T-cell (primary cell): Measurements from ENCODE around the gene RABGGTB. TPM values are rescaled to one million over a fixed set of nuclear protein-coding genes. Genes with fewer than 3 reads are reported as not detected.

ENCODE experiments used
- ATAC-seq, 4 experiments: fragments of 200-7000 bp in 3 of 4; fragments of 150-1000 bp in 1 of 4; cut with Tn5 transposase; replicated peaks in 1 of 4; 1 replicate in 3 of 4; 2 replicates in 1 of 4; pipeline ENCODE4 v1.10.0; 2021; ENCODE audit warnings: moderate library complexity in 3 of 4, mild to moderate bottlenecking in 2 of 4, moderate number of reproducible peaks in 1 of 4
- CTCF ChIA-PET, 2 donors: fragments of 300-600 bp; sonication (Branson Sonifier 250); formaldehyde crosslinking; loops; one replicate each; lab custom pipeline; 2022; ENCODE audit warnings: antibody characterized with exemption in 2 of 2; lab: Charles Lee
- POLR2A ChIA-PET, 2 donors: fragments of 300-600 bp; sonication (Branson Sonifier 250); formaldehyde crosslinking; loops; one replicate each; lab custom pipeline; 2022; ENCODE audit warnings: antibody characterized with exemption in 2 of 2; lab: Charles Lee
- DNase-seq, 35 experiments: peaks; one replicate each; pipeline versions ENCODE4 v3.0.0 to v3.0.0-alpha.2; 2013 to 2023
- H3K27ac ChIP-seq: one replicate; pipeline ENCODE4 v1.5.1; 2013; ENCODE audit warnings: low read length
- H3K27me3 ChIP-seq, 2 experiments: replicated peaks in 1 of 2; 1 replicate in 1 of 2; 2 replicates in 1 of 2; pipeline versions ENCODE4 v1.6.1 to v1.7.0; 2013; ENCODE audit warnings: low read length in 1 of 2, mixed read lengths in 1 of 2; ENCODE audit not compliant: control insufficient read depth in 2 of 2, insufficient read depth in 2 of 2; ENCODE audit errors: extremely low read depth in 1 of 2
- H3K36me3 ChIP-seq, 2 donors: 1 replicate in 1 of 2; 2 replicates in 1 of 2; pipeline versions ENCODE4 v1.6.1 to v1.7.0; 2013; ENCODE audit warnings: low read length in 1 of 2; ENCODE audit not compliant: control insufficient read depth in 2 of 2, insufficient read depth in 1 of 2; ENCODE audit errors: extremely low read depth in 1 of 2
- H3K4me1 ChIP-seq, 2 experiments: 1 replicate in 1 of 2; 2 replicates in 1 of 2; pipeline versions ENCODE4 v1.6.1 to v1.7.0; 2013; ENCODE audit warnings: low read length in 2 of 2, mixed read lengths in 1 of 2; ENCODE audit not compliant: insufficient read depth in 2 of 2, control insufficient read depth in 1 of 2; ENCODE audit errors: extremely low read depth in 1 of 2
- H3K4me3 ChIP-seq, 2 donors: 1 replicate in 1 of 2; 2 replicates in 1 of 2; pipeline versions ENCODE4 v1.5.1 to v1.7.0; 2013; ENCODE audit warnings: mild to moderate bottlenecking in 2 of 2, low read length in 1 of 2, moderate library complexity in 1 of 2; ENCODE audit not compliant: control insufficient read depth in 1 of 2; ENCODE audit errors: extremely low read depth in 1 of 2
- H3K9me3 ChIP-seq: 2 replicates; pipeline ENCODE4 v1.7.0; 2013
- H3K27ac Mint-ChIP-seq, 2 donors: one replicate each; pipeline ENCODE4 v1.8.0; 2020 to 2021; ENCODE audit warnings: mild to moderate bottlenecking in 2 of 2, mixed read lengths in 2 of 2
- H3K27me3 Mint-ChIP-seq, 2 donors: one replicate each; pipeline ENCODE4 v1.8.0; 2021 to 2022; ENCODE audit warnings: mixed read lengths in 2 of 2
- H3K36me3 Mint-ChIP-seq: one replicate; pipeline ENCODE4 v1.8.0; 2021; ENCODE audit warnings: mixed read lengths
- H3K4me1 Mint-ChIP-seq, 3 donors: one replicate each; pipeline ENCODE4 v1.8.0; 2020 to 2022; ENCODE audit warnings: mixed read lengths in 3 of 3, mild to moderate bottlenecking in 1 of 3
- H3K4me3 Mint-ChIP-seq, 3 donors: one replicate each; pipeline ENCODE4 v1.8.0; 2020 to 2022; ENCODE audit warnings: mild to moderate bottlenecking in 3 of 3, mixed read lengths in 3 of 3, moderate library complexity in 3 of 3
- H3K9me3 Mint-ChIP-seq, 3 donors: one replicate each; pipeline ENCODE4 v1.8.0; 2020 to 2022; ENCODE audit warnings: mixed read lengths in 3 of 3
- WGBS: methylation state at CpG from one replicate; pipeline ENCODE4 v1.1.5; 2013; ENCODE audit warnings: missing lambda C conversion rate; ENCODE audit not compliant: insufficient coverage; 5-methylcytosine and 5-hydroxymethylcytosine counted together
- total RNA-seq, 35 experiments: library from RNA in 6 of 35; stranded (reverse) in 6 of 35; fragments of 120-200 nt in 1 of 35; gene quantifications; one replicate each; pipeline versions ENCODE4 v1.2.1 to v1.2.4 and lab custom pipeline; 2013 to 2026

The RABGGTB gene
- total RNA-seq, 5 donors from 2014 or later (not counting 1 experiment from before 2014, with no cell fraction given): 75.8 to 153 (median 83.6) TPM

DNA sequence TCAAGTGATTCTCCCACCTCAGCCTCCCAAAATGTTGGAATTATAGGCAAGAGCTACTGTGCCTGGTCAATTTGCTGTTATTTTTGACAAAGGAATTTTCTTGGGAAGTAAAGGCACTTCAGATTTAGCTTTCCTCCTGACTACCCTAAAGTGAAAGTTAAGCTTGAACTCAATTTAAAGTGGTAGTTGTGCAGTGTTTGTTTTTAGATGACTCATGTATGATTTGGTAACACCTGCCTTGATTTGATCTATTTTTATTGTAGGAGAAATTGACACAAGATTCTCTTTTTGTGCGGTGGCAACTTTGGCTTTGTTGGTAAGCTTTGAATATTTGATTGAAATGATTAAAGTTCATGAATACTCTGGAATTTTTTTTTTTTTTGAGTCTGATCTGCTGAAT is 5.0 kb downstream of the RABGGTB start:
- Mint-ChIP-seq H3K36me3 (peaks cover 66% of the 10 kb centered on the region), H3K27ac (peak overlapping the region; percentile 85 to 89), H3K4me1 (peaks cover 63 to 71% (median 64%) of the 10 kb centered on the region in 3 donors), H3K9me3 (no peaks in the 10 kb centered on the region), H3K27me3 (no peaks in the 10 kb centered on the region), H3K4me3 (peak overlapping the region; percentile 51 to 99 (median 99))
- ATAC-seq: no peak
- Histone ChIP-seq H3K27ac (peak overlapping the region; percentile 59), H3K4me3 (no peak overlapping the region), H3K9me3 (no peaks in the 10 kb centered on the region), H3K27me3 (no peaks in the 10 kb centered on the region), H3K4me1 (peaks cover 14 to 23% of the 10 kb centered on the region in 2 experiments), H3K36me3 (peaks cover 2 to 61% of the 10 kb centered on the region in 2 donors)
- no peak for DNase-seq
- WGBS: 0% methylated on average over 1 of the region's 1 CpG
- CTCF ChIA-PET: interaction anchor here (0.6 to 0.7 kb wide), 4 partner anchors 9 to 1010 kb away, joined by 3 to 7 read pairs (median 6); no protein-coding TSS in a partner anchor
- POLR2A ChIA-PET: no interaction called here

DNA sequence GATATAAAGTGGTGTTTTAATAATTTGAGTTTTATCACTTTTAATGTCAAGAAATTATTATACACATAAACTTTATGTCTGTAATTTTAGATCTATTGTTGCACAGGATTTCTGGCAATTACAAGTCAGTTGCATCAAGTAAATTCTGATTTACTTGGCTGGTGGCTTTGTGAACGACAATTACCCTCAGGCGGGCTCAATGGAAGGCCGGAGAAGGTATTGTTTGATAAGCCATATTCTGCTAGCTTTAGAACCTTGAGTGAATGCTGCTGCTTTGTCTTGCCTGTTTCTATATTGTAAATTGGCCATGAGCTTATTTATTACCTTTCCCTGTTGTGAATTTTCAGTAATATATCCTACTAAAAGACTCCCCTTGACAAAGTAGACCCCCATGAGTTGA is 6.0 kb downstream of the RABGGTB start:
- H3K27ac ChIP-seq: no peak overlapping the region
- peaks cover 2 to 67% of the 10 kb centered on the region in 2 donors for H3K36me3 ChIP-seq
- 94% methylated on average over 3 of the region's 3 CpGs for WGBS
- H3K4me3 ChIP-seq: no peak overlapping the region
- ChIA-PET POLR2A (no interaction called here), CTCF (no interaction called here)
- Mint-ChIP-seq H3K4me3 (no peak overlapping the region), H3K36me3 (peaks cover 73% of the 10 kb centered on the region), H3K27me3 (no peaks in the 10 kb centered on the region), H3K27ac (no peak overlapping the region), H3K9me3 (no peaks in the 10 kb centered on the region), H3K4me1 (peaks cover 58 to 60% (median 60%) of the 10 kb centered on the region in 3 donors)
- no peak for DNase-seq
- no peaks in the 10 kb centered on the region for H3K9me3 ChIP-seq
- peaks cover 14 to 23% of the 10 kb centered on the region in 2 experiments for H3K4me1 ChIP-seq
- no peaks in the 10 kb centered on the region for H3K27me3 ChIP-seq
- ATAC-seq: no peak

DNA sequence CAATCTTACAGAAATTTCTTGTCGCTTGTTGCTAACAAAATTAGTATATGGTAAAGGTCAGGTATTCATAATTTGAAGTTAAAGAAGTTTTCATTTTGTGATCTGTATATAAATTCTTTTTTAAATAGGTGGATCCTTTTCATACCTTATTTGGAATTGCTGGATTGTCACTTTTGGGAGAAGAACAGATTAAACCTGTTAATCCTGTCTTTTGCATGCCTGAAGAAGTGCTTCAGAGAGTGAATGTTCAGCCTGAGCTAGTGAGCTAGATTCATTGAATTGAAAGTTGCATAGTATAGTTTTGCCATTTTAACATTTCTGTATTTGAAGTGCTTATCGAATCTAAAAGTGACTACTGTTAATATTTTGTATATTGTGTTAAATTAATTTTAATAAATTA is 8.3 kb downstream of the RABGGTB start:
- peaks cover 37 to 44% (median 38%) of the 10 kb centered on the region in 3 donors for H3K4me1 Mint-ChIP-seq
- CTCF ChIA-PET: no interaction called here

DNA sequence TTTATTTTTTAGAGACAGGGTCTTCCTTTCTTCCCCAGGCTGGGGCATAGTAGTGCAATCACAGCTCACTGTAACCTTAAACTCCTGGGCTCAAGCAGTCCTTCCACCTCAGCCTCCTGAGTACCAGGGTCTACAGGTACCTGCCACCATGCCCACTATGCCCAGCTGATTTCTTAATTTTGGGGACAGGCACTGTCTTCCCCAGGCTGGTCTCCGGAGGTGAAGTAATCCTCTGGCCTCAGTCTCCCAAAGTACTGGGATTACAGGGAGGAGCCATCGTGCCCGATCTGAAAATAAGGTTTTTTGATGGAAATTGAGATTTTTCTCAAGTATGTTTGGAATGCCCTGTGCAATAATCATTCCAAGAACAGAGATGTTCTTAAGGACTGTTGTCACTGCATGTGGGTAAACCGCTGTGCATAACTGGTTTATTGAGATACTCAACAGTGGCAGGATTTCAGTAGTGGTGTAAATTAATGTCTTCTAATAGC is 9.7 kb downstream of the RABGGTB start:
- ChIA-PET POLR2A (interaction anchor here in 1 of 2 donors (0.5 to 0.7 kb wide), 2 partner anchors 29 to 1584 kb away, joined by 7 to 12 read pairs; no protein-coding TSS in a partner anchor), CTCF (interaction anchor here in 1 of 2 donors (0.6 kb wide), 1 partner anchor 1995 kb away, joined by 3 read pairs; no protein-coding TSS in a partner anchor)
- no peaks in the 10 kb centered on the region for H3K27me3 ChIP-seq
- peaks cover 23 to 30% (median 25%) of the 10 kb centered on the region in 3 donors for H3K4me1 Mint-ChIP-seq
- H3K4me3 ChIP-seq: no peak overlapping the region
- peaks cover 50% of the 10 kb centered on the region for H3K36me3 Mint-ChIP-seq
- DNase-seq: no peak
- no peaks in the 10 kb centered on the region for H3K9me3 Mint-ChIP-seq
- ATAC-seq: peak in 2 of 4 experiments; percentile 12 to 38
- peaks cover 0 to 3% of the 10 kb centered on the region in 2 experiments for H3K4me1 ChIP-seq
- no peak overlapping the region for H3K4me3 Mint-ChIP-seq
- peaks cover 7 to 55% of the 10 kb centered on the region in 2 donors for H3K36me3 ChIP-seq
- no peak overlapping the region for H3K27ac ChIP-seq
- 79% methylated on average over 4 of the region's 4 CpGs for WGBS
- no peaks in the 10 kb centered on the region for H3K27me3 Mint-ChIP-seq
- no peaks in the 10 kb centered on the region for H3K9me3 ChIP-seq
- no peak overlapping the region for H3K27ac Mint-ChIP-seq

More for the DNA sequence above, 8.3 kb downstream of the RABGGTB start:
- no peaks in the 10 kb centered on the region for H3K27me3 ChIP-seq
- no CpG with 5 or more reads among the region's 2 CpGs for WGBS
- H3K4me3 ChIP-seq: no peak overlapping the region
- peaks cover 5 to 8% of the 10 kb centered on the region in 2 experiments for H3K4me1 ChIP-seq
- POLR2A ChIA-PET: no interaction called here
- Mint-ChIP-seq H3K4me3 (no peak overlapping the region), H3K9me3 (no peaks in the 10 kb centered on the region), H3K36me3 (peaks cover 64% of the 10 kb centered on the region), H3K27me3 (no peaks in the 10 kb centered on the region), H3K27ac (no peak overlapping the region)
- no peak overlapping the region for H3K27ac ChIP-seq
- H3K9me3 ChIP-seq: no peaks in the 10 kb centered on the region
- peaks cover 7 to 65% of the 10 kb centered on the region in 2 donors for H3K36me3 ChIP-seq
- ATAC-seq (no peak), DNase-seq (no peak)

DNA sequence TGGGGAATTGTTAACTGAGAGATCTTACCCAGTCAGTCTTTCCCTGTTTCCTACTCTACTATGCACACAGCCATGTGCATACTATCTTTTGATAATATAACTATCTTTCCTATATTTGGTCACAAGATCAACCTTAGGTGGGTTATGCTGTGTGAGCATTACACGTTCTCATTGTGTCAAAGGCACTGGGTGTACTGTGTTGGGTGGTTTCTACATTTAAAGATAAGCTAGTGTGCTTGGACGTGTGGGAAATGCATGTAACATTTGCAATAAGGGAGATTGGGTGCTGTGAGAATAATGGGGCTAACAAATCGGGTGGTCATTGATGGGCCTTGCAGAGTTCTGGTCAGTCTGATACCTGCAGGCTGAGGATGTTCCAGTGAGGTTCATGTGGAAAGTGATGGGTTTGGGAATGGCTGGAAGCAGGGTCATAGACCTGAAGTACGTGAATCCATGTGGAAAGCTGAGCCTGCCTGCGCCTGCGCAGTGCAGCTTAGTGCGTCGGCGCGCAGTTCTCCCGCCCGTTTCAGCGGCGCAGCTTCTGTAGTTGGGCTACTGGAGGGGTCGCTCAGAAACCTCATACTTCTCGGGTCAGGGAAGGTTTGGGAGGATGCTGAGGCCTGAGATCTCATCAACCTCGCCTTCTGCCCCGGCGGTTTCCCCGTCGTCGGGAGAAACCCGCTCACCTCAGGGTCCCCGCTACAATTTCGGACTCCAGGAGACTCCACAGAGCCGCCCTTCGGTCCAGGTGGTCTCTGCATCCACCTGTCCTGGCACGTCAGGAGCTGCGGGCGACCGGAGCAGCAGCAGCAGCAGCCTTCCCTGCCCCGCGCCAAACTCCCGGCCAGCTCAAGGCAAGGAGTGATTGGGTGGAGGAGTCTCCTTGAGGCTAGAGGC is 10.6 kb downstream of the RABGGTB start, which contains the start of gene MSH4:
Gene MSH4 (plus strand): TSS at position 507 of the 897 bp plus-strand sequence. CDS start 104 bp downstream, at position 611.
- POLR2A ChIA-PET: no interaction called here
- H3K36me3 Mint-ChIP-seq: peaks cover 43% of the 10 kb centered on the region
- 87% methylated on average over 27 of the region's 34 CpGs for WGBS
- ATAC-seq (peak in 1 of 4 experiments; percentile 29), DNase-seq (no peak)
- no peaks in the 10 kb centered on the region for H3K9me3 Mint-ChIP-seq
- no peak within 1 kb of the TSS for H3K27ac Mint-ChIP-seq
- H3K4me3 Mint-ChIP-seq: no peak within 1 kb of the TSS
- H3K27me3 ChIP-seq: no peaks in the 10 kb centered on the region
- no peaks in the 10 kb centered on the region for H3K27me3 Mint-ChIP-seq
- H3K27ac ChIP-seq: no peak within 1 kb of the TSS
- peaks cover 7 to 48% of the 10 kb centered on the region in 2 donors for H3K36me3 ChIP-seq
- CTCF ChIA-PET: interaction anchor here in 1 of 2 donors (0.6 kb wide), 1 partner anchor 1995 kb away, joined by 3 read pairs; no protein-coding TSS in a partner anchor
- H3K9me3 ChIP-seq: no peaks in the 10 kb centered on the region
- peaks cover 14 to 21% (median 16%) of the 10 kb centered on the region in 3 donors for H3K4me1 Mint-ChIP-seq
- no peaks in the 10 kb centered on the region for H3K4me1 ChIP-seq
- H3K4me3 ChIP-seq: no peak within 1 kb of the TSS

DNA sequence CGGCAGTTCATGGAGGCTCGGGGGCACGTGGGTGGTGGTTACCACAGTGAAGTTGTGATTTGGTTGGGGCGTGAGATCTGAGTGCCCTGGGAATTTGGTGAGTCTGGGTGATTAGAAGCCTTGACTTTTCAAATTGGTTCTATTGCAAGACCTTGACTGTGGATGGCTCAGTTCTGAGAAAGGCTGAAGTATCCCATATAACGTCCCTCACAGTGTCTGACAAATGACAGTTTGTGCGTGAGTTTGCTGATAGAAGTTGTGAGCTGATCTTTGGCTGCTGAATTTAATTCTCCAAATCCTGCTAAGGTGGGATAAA is 11.2 kb downstream of the RABGGTB start:
- CTCF ChIA-PET: no interaction called here

More for the DNA sequence above, 11.2 kb downstream of the RABGGTB start:
- Histone ChIP-seq H3K4me3 (no peak overlapping the region), H3K27me3 (no peaks in the 10 kb centered on the region), H3K27ac (no peak overlapping the region), H3K4me1 (no peaks in the 10 kb centered on the region), H3K9me3 (no peaks in the 10 kb centered on the region), H3K36me3 (peaks cover 7 to 42% of the 10 kb centered on the region in 2 donors)
- no peaks in the 10 kb centered on the region for H3K9me3 Mint-ChIP-seq
- DNase-seq: no peak
- POLR2A ChIA-PET: no interaction called here
- H3K27ac Mint-ChIP-seq: no peak overlapping the region
- 50% methylated on average over 2 of the region's 6 CpGs for WGBS
- peaks cover 38% of the 10 kb centered on the region for H3K36me3 Mint-ChIP-seq
- H3K4me3 Mint-ChIP-seq: no peak overlapping the region
- H3K4me1 Mint-ChIP-seq: peaks cover 11 to 17% (median 13%) of the 10 kb centered on the region in 3 donors
- no peak for ATAC-seq
- no peaks in the 10 kb centered on the region for H3K27me3 Mint-ChIP-seq
